GM19099 (cell line): ENCODE results near the gene CERT1.

ENCODE experiments used
- POLR2A ChIP-seq: IDR thresholded peaks from 3 replicates; pipeline ENCODE4 v1.6.1; 2011; ENCODE audit warnings: low read depth; ENCODE audit not compliant: insufficient read length; ENCODE audit errors: extremely low read depth

CERT1 gene

DNA sequence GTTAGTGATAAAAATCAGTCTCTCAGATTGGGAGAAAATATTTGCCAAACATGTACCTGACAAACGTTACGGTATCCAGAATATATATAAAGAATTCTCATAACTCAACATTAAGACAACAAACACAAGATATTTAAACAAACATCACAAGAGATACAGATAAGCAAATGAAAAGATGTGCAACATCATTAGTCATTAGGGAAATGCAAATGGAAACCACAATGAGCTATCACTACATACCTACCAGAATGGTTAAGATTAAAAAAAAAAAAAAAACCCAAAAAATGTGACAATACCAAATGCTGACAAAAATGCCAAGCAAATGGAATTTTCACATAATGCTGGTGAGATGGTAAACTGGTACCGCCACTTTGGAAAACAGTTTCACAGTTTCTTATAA is 15.4 kb downstream of the CERT1 start:
- TF ChIP-seq POLR2A, result no peak

DNA sequence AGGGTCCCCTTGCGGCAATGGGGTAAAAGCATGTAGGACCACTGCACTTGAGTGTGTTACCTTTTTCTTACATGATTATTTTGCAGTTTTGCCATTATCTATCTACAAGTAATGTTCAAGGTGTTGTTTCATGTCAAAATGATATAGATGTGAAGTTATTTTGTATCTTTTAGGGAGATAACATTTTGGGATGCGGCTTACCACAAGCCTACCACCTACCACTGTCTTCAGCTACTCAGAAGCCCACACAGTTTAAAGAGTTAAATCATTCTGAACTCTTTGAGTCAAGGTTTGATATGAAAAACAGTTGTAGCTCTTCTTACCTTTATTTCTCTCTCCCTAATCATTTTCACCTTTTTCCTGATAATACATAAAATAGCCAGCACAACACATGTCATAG is 19.8 kb downstream of the CERT1 start:
- TF ChIP-seq POLR2A, result no peak

- no peak for TF ChIP-seq POLR2A
Observed at GRCh38 chr5:75484605-75485004, 26.8 kb downstream of the CERT1 start.

GRCh38 chr5:75482482-75482881 is 28.9 kb downstream of the CERT1 start:
- TF ChIP-seq POLR2A, result no peak

GRCh38 chr5:75481024-75481423 is 30.4 kb downstream of the CERT1 start:
- TF ChIP-seq POLR2A, result no peak

GRCh38 chr5:75475364-75475763 is 36.1 kb downstream of the CERT1 start:
- TF ChIP-seq POLR2A, result no peak

DNA sequence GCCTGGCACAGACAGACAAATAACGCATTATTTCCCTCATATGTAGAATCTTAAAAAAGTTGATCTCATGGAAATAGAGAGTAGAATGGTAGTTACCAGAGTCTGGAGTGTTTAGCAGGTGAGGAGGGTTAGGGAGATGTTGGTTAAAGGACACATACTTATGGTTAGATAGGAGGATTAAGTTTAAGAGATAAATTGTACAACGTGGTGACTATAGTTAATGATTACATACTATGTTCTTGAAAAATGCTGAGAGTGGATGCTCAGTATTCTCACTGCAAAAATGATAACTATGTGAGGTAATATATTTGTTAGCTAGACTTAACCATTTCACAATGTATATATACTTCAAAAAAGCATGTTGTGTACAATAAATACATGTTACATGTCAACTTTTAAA is 38.0 kb downstream of the CERT1 start:
- TF ChIP-seq POLR2A, result no peak

DNA sequence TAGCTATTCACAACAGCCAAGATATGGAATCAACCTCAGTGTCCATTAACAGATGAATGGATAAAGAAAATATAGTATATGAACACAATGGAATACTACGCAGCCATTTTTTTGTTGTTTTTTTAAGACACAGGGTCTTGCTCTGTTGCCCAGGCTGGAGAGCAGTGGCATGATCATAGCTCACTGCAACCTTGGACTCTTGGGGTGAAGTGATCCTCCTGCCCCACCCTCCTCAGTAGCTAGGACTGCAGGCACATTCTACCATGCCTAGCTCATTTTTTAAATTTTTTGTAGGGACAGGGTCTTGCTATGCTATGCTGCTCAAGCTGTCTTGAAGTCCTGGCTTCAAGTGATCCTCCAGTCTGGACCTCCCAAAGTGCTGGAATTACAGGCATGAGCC is 38.5 kb downstream of the CERT1 start:
- TF ChIP-seq POLR2A, result no peak

DNA sequence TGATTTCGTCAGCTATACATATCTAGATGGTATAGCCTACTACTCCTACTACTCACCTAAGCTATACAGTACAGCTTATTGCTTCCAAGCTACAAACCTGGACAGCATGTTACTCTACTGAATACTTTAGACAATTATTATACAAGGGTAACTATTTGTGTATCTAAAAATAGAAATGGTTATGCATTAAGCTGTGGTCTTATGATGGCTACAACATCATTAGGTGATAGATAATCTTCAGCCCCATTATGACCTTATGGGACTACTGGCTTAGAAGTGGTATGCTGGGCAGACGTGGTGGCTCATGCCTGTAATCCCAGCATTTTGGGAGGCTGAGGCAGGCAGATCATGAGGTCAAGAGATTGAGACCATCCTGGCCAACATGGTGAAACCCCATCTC is 40.2 kb downstream of the CERT1 start:
- TF ChIP-seq POLR2A, result no peak

GRCh38 chr5:75469017-75469416 is 42.4 kb downstream of the CERT1 start:
- no peak for TF ChIP-seq POLR2A

GRCh38 chr5:75468593-75468992 is 42.8 kb downstream of the CERT1 start:
- no peak for TF ChIP-seq POLR2A

DNA sequence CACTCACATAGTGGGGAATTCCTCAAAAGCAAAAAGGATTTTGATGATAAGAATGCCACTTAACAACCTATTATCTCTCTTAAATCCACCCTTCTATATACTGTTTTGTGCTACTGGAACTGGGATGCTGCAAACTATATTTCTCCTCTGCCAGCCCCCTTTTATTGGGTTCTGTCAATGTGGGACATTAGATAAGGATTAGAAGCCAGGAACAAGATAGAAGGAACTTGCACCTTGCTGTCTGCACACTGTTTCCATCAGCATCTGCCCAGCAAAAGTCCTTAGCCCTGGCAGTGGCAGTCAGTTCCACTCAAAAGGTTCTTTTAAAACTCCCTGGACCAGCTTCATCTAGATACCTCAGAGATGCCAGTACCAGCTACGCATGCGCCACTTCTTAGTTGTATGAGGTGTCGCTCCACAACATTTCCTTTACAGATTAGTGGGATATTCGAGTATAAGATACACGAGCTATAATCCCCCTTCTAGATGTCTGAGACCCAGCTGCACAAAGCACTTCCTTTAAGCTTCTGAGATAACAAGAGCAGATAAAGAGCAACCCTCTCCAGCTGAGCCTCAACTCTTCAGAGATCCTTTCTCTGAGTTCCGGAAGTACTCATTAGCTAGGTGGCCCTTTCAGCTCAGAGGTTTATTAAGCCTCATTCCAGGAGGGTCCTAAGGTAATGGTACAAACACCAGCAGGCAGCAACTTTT is 45.3 kb downstream of the CERT1 start:
- no peak for TF ChIP-seq POLR2A

- no peak for TF ChIP-seq POLR2A
Observed at GRCh38 chr5:75465480-75465879, 45.9 kb downstream of the CERT1 start.

- TF ChIP-seq POLR2A, result no peak
Observed at GRCh38 chr5:75463726-75464125, 47.7 kb downstream of the CERT1 start.

- no peak for TF ChIP-seq POLR2A
Observed at GRCh38 chr5:75461679-75462078, 49.8 kb downstream of the CERT1 start.

DNA sequence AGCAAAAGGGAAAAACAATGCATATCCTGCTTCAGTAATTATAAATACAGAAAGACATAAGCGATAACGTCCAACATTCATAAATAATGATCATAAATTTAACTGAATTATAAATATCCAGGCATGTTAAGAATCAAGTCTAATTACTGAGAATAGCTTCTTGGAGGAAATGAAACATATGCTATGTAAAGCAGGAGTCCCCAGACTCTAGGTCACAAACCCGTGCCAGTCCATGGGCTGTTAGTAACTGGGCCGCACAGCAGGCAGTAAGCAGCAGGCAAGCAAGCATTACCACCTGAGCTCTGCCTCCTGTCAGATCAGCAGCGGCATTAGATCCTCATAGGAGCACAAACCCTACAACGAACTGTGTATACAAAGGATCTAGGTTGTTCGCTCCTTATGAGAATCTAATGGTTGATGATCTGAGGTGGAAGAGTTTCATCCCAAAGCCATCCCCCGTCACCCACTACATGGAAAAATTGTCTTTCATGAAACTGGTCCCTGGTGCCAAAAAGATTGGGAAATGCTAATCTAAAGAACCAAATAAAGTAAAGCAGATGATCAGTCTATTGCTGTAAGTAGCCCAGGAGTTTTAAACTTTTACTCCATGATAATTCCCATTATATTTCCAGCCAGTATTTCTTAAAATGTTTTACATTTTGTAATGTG is 50.4 kb downstream of the CERT1 start:
- TF ChIP-seq POLR2A, result no peak
